IMR-90 (cell line): ENCODE data around the gene HERC4. TPM values are rescaled to one million over a fixed set of nuclear protein-coding genes. Genes with fewer than 3 reads are reported as not detected.

ENCODE experiments used
- ATAC-seq: fragments of 200-7000 bp; cut with Tn5 transposase; 2 replicates; pipeline ENCODE4 v1.9.1; 2020; ENCODE audit warnings: low read depth, mild to moderate bottlenecking, moderate library complexity
- BruUV-seq: library from RNA; stranded (reverse); fragments of 400-500 nt; replicated peaks from 2 replicates; lab custom pipeline; 2021; lab: Mats Ljungman, UMichigan
- CTCF ChIA-PET: fragments of 300-600 bp; formaldehyde crosslinking; extraction: SDS; loops from one replicate; lab custom pipeline; 2021; ENCODE audit warnings: antibody characterized with exemption; lab: Yijun Ruan, JAX
- POLR2A ChIA-PET: fragments of 300-600 bp; sonication (Branson Sonifier 250); formaldehyde crosslinking; loops from one replicate; lab custom pipeline; 2022; ENCODE audit warnings: antibody characterized with exemption; ENCODE audit not compliant: unreplicated experiment; lab: Charles Lee
- DNase-seq: peaks from one replicate; pipeline ENCODE4 v3.0.0; 2013
- H2AFZ ChIP-seq: replicated peaks from 2 replicates; pipeline ENCODE3; 2013; ENCODE audit warnings: low read length, mild to moderate bottlenecking; ENCODE audit not compliant: poor library complexity
- H2AK5ac ChIP-seq: 2 replicates; pipeline ENCODE4 v1.6.1; 2013; ENCODE audit warnings: low read depth, low read length, inconsistent platforms
- H2AK9ac ChIP-seq: replicated peaks from 2 replicates; pipeline ENCODE3; 2013; ENCODE audit warnings: mild to moderate bottlenecking, low read depth, low read length, moderate library complexity; ENCODE audit not compliant: poor library complexity
- H2BK120ac ChIP-seq: 2 replicates; pipeline ENCODE4 v1.6.1; 2013; ENCODE audit warnings: low read depth, low read length, inconsistent platforms
- H2BK15ac ChIP-seq: 3 replicates; pipeline ENCODE4 v1.6.1; 2013; ENCODE audit warnings: low read depth, low read length, inconsistent platforms
- H2BK20ac ChIP-seq: 2 replicates; pipeline ENCODE4 v1.6.1; 2013; ENCODE audit warnings: low read depth, mild to moderate bottlenecking, inconsistent platforms, low read length, moderate library complexity
- H2BK5ac ChIP-seq: 2 replicates; pipeline ENCODE4 v1.6.1; 2013; ENCODE audit warnings: mild to moderate bottlenecking, low read depth, low read length, inconsistent platforms; ENCODE audit not compliant: poor library complexity, severe bottlenecking
- H3K14ac ChIP-seq: replicated peaks from 2 replicates; pipeline ENCODE4 v1.6.1; 2013; ENCODE audit warnings: low read depth, low read length, inconsistent platforms
- H3K18ac ChIP-seq: 2 replicates; pipeline ENCODE4 v1.6.1; 2013; ENCODE audit warnings: low read depth, low read length, control low read depth
- H3K23ac ChIP-seq: 2 replicates; pipeline ENCODE4 v1.6.1; 2013; ENCODE audit warnings: low read depth, low read length, inconsistent platforms
- H3K27ac ChIP-seq: 2 replicates; pipeline ENCODE4 v1.5.1; 2013; ENCODE audit warnings: mild to moderate bottlenecking, control low read depth, low read length; ENCODE audit not compliant: insufficient read depth
- H3K27me3 ChIP-seq: 2 replicates; pipeline ENCODE4 v1.6.1; 2013; ENCODE audit warnings: low read length; ENCODE audit not compliant: control insufficient read depth, insufficient read depth
- H3K36me3 ChIP-seq: 2 replicates; pipeline ENCODE4 v1.6.1; 2013; ENCODE audit warnings: low read length, mixed read lengths; ENCODE audit not compliant: control insufficient read depth, insufficient read depth
- H3K4ac ChIP-seq: 2 replicates; pipeline ENCODE4 v1.6.1; 2013; ENCODE audit warnings: low read depth, low read length, inconsistent platforms
- H3K4me1 ChIP-seq: 2 replicates; pipeline ENCODE4 v1.6.1; 2013; ENCODE audit warnings: low read length, mixed read lengths; ENCODE audit not compliant: control insufficient read depth, insufficient read depth
- H3K4me2 ChIP-seq: 2 replicates; pipeline ENCODE4 v1.6.1; 2013; ENCODE audit warnings: low read depth, mild to moderate bottlenecking, control low read depth, low read length, moderate library complexity
- H3K4me3 ChIP-seq: 2 replicates; pipeline ENCODE4 v1.5.1; 2013; ENCODE audit warnings: low read depth, mild to moderate bottlenecking, control low read depth, low read length, moderate library complexity; ENCODE audit not compliant: insufficient read depth
- H3K56ac ChIP-seq: 2 replicates; pipeline ENCODE4 v1.6.1; 2013; ENCODE audit warnings: low read length, inconsistent platforms; ENCODE audit not compliant: insufficient read depth; ENCODE audit errors: extremely low read depth
- H3K79me1 ChIP-seq, 2 experiments: 2 replicates each; pipeline ENCODE4 v1.6.1; 2013; ENCODE audit warnings: low read length in 2 of 2, inconsistent platforms in 1 of 2, low read depth in 1 of 2
- H3K9ac ChIP-seq: 2 replicates; pipeline ENCODE4 v1.6.1; 2013; ENCODE audit warnings: low read depth, low read length, control low read depth
- H3K9me1 ChIP-seq: 2 replicates; pipeline ENCODE4 v1.6.1; 2013; ENCODE audit warnings: low read length, inconsistent platforms; ENCODE audit not compliant: insufficient read depth
- H3K9me3 ChIP-seq: 2 replicates; pipeline ENCODE4 v1.6.1; 2013; ENCODE audit warnings: low read length; ENCODE audit not compliant: control insufficient read depth, insufficient read depth
- H4K20me1 ChIP-seq: 2 replicates; pipeline ENCODE4 v1.6.1; 2013; ENCODE audit warnings: low read length, inconsistent platforms; ENCODE audit not compliant: insufficient read depth
- H4K5ac ChIP-seq: 2 replicates; pipeline ENCODE4 v1.6.1; 2013; ENCODE audit warnings: mild to moderate bottlenecking, low read depth, low read length, control low read depth
- H4K8ac ChIP-seq, 2 experiments: 2 replicates each; pipeline ENCODE4 v1.6.1; 2013; ENCODE audit warnings: low read depth in 2 of 2, low read length in 2 of 2, control low read depth in 1 of 2, inconsistent platforms in 1 of 2
- H4K91ac ChIP-seq: 2 replicates; pipeline ENCODE4 v1.6.1; 2013; ENCODE audit warnings: low read depth, low read length, inconsistent platforms; ENCODE audit not compliant: insufficient read depth
- CEBPB ChIP-seq: IDR thresholded peaks from 2 replicates; pipeline ENCODE4 v1.6.1; 2012; ENCODE audit warnings: low read depth, low read length, improper control_type of control experiment
- MXI1 ChIP-seq: IDR thresholded peaks from 2 replicates; pipeline ENCODE4 v1.6.1; 2012; ENCODE audit warnings: low read depth, mild to moderate bottlenecking, low read length, moderate library complexity, borderline replicate concordance
- WGBS, 2 experiments: methylation state at CpG; one replicate each; pipeline versions ENCODE4 v1.1.5 to v1.1.7; 2013; ENCODE audit warnings: missing lambda C conversion rate in 2 of 2; ENCODE audit not compliant: insufficient read length in 1 of 2; ENCODE audit errors: extremely low coverage in 2 of 2; 5-methylcytosine and 5-hydroxymethylcytosine counted together
- dilution Hi-C: fragments of 300-500 bp; cut with HindIII; formaldehyde crosslinking; loops from one replicate; pipeline ENCODE4 v1.14.3; 2018; ENCODE audit warnings: low sequenced_read_pairs; ENCODE audit not compliant: unreplicated experiment
- in situ Hi-C: fragments of 300-500 bp; cut with MboI; formaldehyde crosslinking; loops from 3 replicates; pipeline ENCODE4 v1.14.3; 2019; ENCODE audit warnings: low sequenced_read_pairs, inconsistent platforms, mixed read lengths
- intact Hi-C: fragments of 100-400 bp; cut with micrococcal nuclease; formaldehyde crosslinking; loops from 2 replicates; pipeline ENCODE4 v1.10.0; 2022
- polyA plus RNA-seq, 3 experiments: library from polyadenylated mRNA; depleted of rRNA; stranded (reverse); fragments of >200 nt; gene quantifications; 2 replicates each; pipeline ENCODE4 v1.2.3, GENCODE V29; 2012; ENCODE audit warnings: low replicate concordance in 1 of 3
- total RNA-seq: library from RNA; depleted of rRNA; stranded (reverse); fragments of >200 nt; gene quantifications from 2 replicates; pipeline ENCODE4 v1.2.3, GENCODE V29; 2012

Gene HERC4
- total and polyA plus RNA-seq, 2 of the 4 experiments (the other 2 are of a cell fraction): 66.6 to 92.8 TPM

- H3K23ac ChIP-seq: no peak overlapping the region
- H3K4me3 ChIP-seq: no peak overlapping the region
- ATAC-seq (no peak), DNase-seq (peak; percentile 18)
- no peak overlapping the region for H2BK120ac ChIP-seq
- H3K9me3 ChIP-seq: no peaks in the 10 kb centered on the region
- H2AFZ ChIP-seq: no peak overlapping the region
- no peak overlapping the region for H2BK5ac ChIP-seq
- H3K79me1 ChIP-seq: peaks cover 18 to 35% of the 10 kb centered on the region in 2 experiments
- H3K4me1 ChIP-seq: no peaks in the 10 kb centered on the region
- no peaks in the 10 kb centered on the region for H4K20me1 ChIP-seq
- H3K9me1 ChIP-seq: no peaks in the 10 kb centered on the region
- WGBS, 2 experiments: no CpG with 5 or more reads among the region's 2 CpGs
- no peak overlapping the region for H3K56ac ChIP-seq
- no peak overlapping the region for H3K9ac ChIP-seq
- H2AK9ac ChIP-seq: no peak overlapping the region
- no peak overlapping the region for H3K27ac ChIP-seq
- in situ Hi-C loops: no loop called here
- dilution Hi-C loops: no loop called here
- no peak overlapping the region for H4K91ac ChIP-seq
- CTCF ChIA-PET: no interaction called here
- TF ChIP-seq CEBPB: peak; percentile 74
- TF ChIP-seq MXI1: no peak
- H2BK15ac ChIP-seq: no peak overlapping the region
- peaks cover 25% of the 10 kb centered on the region for H3K36me3 ChIP-seq
- H3K4me2 ChIP-seq: no peak overlapping the region
- no TSS peak for BruUV-seq
- no peak overlapping the region for H2AK5ac ChIP-seq
- no peak overlapping the region for H2BK20ac ChIP-seq
- no peak overlapping the region for H4K8ac ChIP-seq
- H3K27me3 ChIP-seq: no peaks in the 10 kb centered on the region
- no peak overlapping the region for H4K5ac ChIP-seq
- no peak overlapping the region for H3K4ac ChIP-seq
- intact Hi-C loops: no loop called here
- H3K18ac ChIP-seq: no peak overlapping the region
- H3K14ac ChIP-seq: no peak overlapping the region
- POLR2A ChIA-PET: no interaction called here
Observed at GRCh38 chr10:68032113-68032512, 43.0 kb downstream of the HERC4 start.
